Activated CD4-positive, alpha-beta memory T cell treated with anti-CD3 and anti-CD28 coated beads for 36 hours (primary cell): ENCODE data around the gene OSM. TPM values are rescaled to one million over a fixed set of nuclear protein-coding genes. Genes with fewer than 3 reads are reported as not detected.

Experiments used
- CTCF ChIA-PET: fragments of 350-600 bp; sonication (Branson Sonifier 250); formaldehyde crosslinking; loops from one replicate; lab custom pipeline; 2021; ENCODE audit warnings: antibody characterized with exemption, inconsistent platforms; lab: Charles Lee
- POLR2A ChIA-PET: fragments of 350-600 bp; sonication (Branson Sonifier 250); formaldehyde crosslinking; loops from one replicate; lab custom pipeline; 2021; ENCODE audit warnings: antibody characterized with exemption; lab: Charles Lee
- DNase-seq: peaks from one replicate; pipeline ENCODE4 v3.0.0-alpha.2; 2020
- H3K27ac Mint-ChIP-seq: one replicate; pipeline ENCODE4 v1.8.0; 2021; ENCODE audit warnings: mixed read lengths
- H3K27me3 Mint-ChIP-seq: one replicate; pipeline ENCODE4 v1.8.0; 2021; ENCODE audit warnings: mixed read lengths
- H3K36me3 Mint-ChIP-seq: one replicate; pipeline ENCODE4 v1.8.0; 2021; ENCODE audit warnings: mixed read lengths
- H3K4me1 Mint-ChIP-seq: one replicate; pipeline ENCODE4 v1.8.0; 2021; ENCODE audit warnings: low read depth, mixed read lengths
- H3K4me3 Mint-ChIP-seq: one replicate; pipeline ENCODE4 v1.8.0; 2021; ENCODE audit warnings: mild to moderate bottlenecking, mixed read lengths
- H3K9me3 Mint-ChIP-seq: one replicate; pipeline ENCODE4 v1.8.0; 2021; ENCODE audit warnings: mixed read lengths
- intact Hi-C: fragments of 100-400 bp; cut with micrococcal nuclease; formaldehyde crosslinking; loops from one replicate; pipeline ENCODE4 v1.15.1; 2023
- total RNA-seq, 2 experiments: library from RNA; stranded (reverse); gene quantifications; one replicate each; pipeline ENCODE4 v1.2.3, GENCODE V29; 2021

OSM gene
- total RNA-seq, 2 experiments from 2014 or later = 39.6 to 41.2 TPM

GRCh38 chr22:30244641-30245040 is 22.0 kb downstream of the OSM start:
- ChIA-PET POLR2A (interaction anchor here (1.1 to 1.8 kb wide), 3 partner anchors 59 to 76 kb away, joined by 3 to 9 read pairs (median 4); no protein-coding TSS in a partner anchor), CTCF (interaction anchor here (0.5 to 3.1 kb wide), 7 partner anchors 18 to 175 kb away, joined by 3 to 10 read pairs (median 7); no protein-coding TSS in a partner anchor)
- peak overlapping the region; percentile 90 for H3K4me3 Mint-ChIP-seq
- peaks cover 47% of the 10 kb centered on the region for H3K36me3 Mint-ChIP-seq
- no peaks in the 10 kb centered on the region for H3K9me3 Mint-ChIP-seq
- DNase-seq = no peak
- intact Hi-C loops = no loop called here
- peak overlapping the region; percentile 94 for H3K27ac Mint-ChIP-seq
- H3K4me1 Mint-ChIP-seq = peaks cover 70% of the 10 kb centered on the region
- H3K27me3 Mint-ChIP-seq = no peaks in the 10 kb centered on the region

GRCh38 chr22:30244066-30244465 is 22.6 kb downstream of the OSM start:
- DNase-seq = no peak
- H3K36me3 Mint-ChIP-seq = peaks cover 47% of the 10 kb centered on the region
- H3K27ac Mint-ChIP-seq = peak overlapping the region; percentile 94
- ChIA-PET POLR2A (interaction anchor here (1.0 to 1.8 kb wide), 4 partner anchors 20 to 84 kb away, joined by 3 to 9 read pairs (median 4); no protein-coding TSS in a partner anchor), CTCF (interaction anchor here (0.5 to 3.1 kb wide), 10 partner anchors 10 to 175 kb away, joined by 3 to 10 read pairs (median 4); no protein-coding TSS in a partner anchor)
- peak overlapping the region; percentile 90 for H3K4me3 Mint-ChIP-seq
- H3K4me1 Mint-ChIP-seq = peaks cover 67% of the 10 kb centered on the region
- intact Hi-C loops = no loop called here
- no peaks in the 10 kb centered on the region for H3K9me3 Mint-ChIP-seq
- H3K27me3 Mint-ChIP-seq = no peaks in the 10 kb centered on the region

GRCh38 chr22:30243661-30244060 is 23.0 kb downstream of the OSM start:
- H3K36me3 Mint-ChIP-seq = peaks cover 47% of the 10 kb centered on the region
- H3K27me3 Mint-ChIP-seq = no peaks in the 10 kb centered on the region

GRCh38 chr22:30241576-30242371 is 24.9 kb downstream of the OSM start:
- peaks cover 50% of the 10 kb centered on the region for H3K4me1 Mint-ChIP-seq
- CTCF ChIA-PET = interaction anchor here (1.0 to 1.1 kb wide), 2 partner anchors 63 to 134 kb away, joined by 3 read pairs; no protein-coding TSS in a partner anchor
- no peaks in the 10 kb centered on the region for H3K9me3 Mint-ChIP-seq

More at GRCh38 chr22:30243661-30244060, 23.0 kb downstream of the OSM start:
- intact Hi-C loops = no loop called here
- H3K4me3 Mint-ChIP-seq = peak overlapping the region; percentile 90
- H3K27ac Mint-ChIP-seq = peak overlapping the region; percentile 94
- peaks cover 68% of the 10 kb centered on the region for H3K4me1 Mint-ChIP-seq
- no peaks in the 10 kb centered on the region for H3K9me3 Mint-ChIP-seq
- ChIA-PET CTCF (interaction anchor here (0.6 to 3.1 kb wide), 9 partner anchors 11 to 135 kb away, joined by 3 to 10 read pairs (median 5); no protein-coding TSS in a partner anchor), POLR2A (interaction anchor here (1.0 to 1.8 kb wide), 4 partner anchors 20 to 84 kb away, joined by 3 to 9 read pairs (median 4); no protein-coding TSS in a partner anchor)
- peak; percentile 50 for DNase-seq

GRCh38 chr22:30240541-30241417 is 25.9 kb downstream of the OSM start:
- H3K36me3 Mint-ChIP-seq = peaks cover 43% of the 10 kb centered on the region
- peak overlapping the region; percentile 66 for H3K27ac Mint-ChIP-seq
- intact Hi-C loops = no loop called here
- no peaks in the 10 kb centered on the region for H3K9me3 Mint-ChIP-seq
- peaks cover 48% of the 10 kb centered on the region for H3K4me1 Mint-ChIP-seq
- ChIA-PET POLR2A (interaction anchor here (0.9 to 1.5 kb wide), 4 partner anchors 49 to 133 kb away, joined by 3 to 4 read pairs (median 4); no protein-coding TSS in a partner anchor), CTCF (interaction anchor here (0.7 kb wide), 1 partner anchor 47 kb away, joined by 5 read pairs; no protein-coding TSS in a partner anchor)
- H3K27me3 Mint-ChIP-seq = no peaks in the 10 kb centered on the region
- no peak for DNase-seq
- peak overlapping the region; percentile 53 for H3K4me3 Mint-ChIP-seq

More at GRCh38 chr22:30241576-30242371, 24.9 kb downstream of the OSM start:
- no peak for DNase-seq
- POLR2A ChIA-PET = interaction anchor here (1.5 kb wide), 1 partner anchor 50 kb away, joined by 4 read pairs; no protein-coding TSS in a partner anchor
- H3K36me3 Mint-ChIP-seq = peaks cover 47% of the 10 kb centered on the region
- H3K27ac Mint-ChIP-seq = peak overlapping the region; percentile 66
- peak overlapping the region; percentile 53 for H3K4me3 Mint-ChIP-seq
- H3K27me3 Mint-ChIP-seq = no peaks in the 10 kb centered on the region
- intact Hi-C loops = no loop called here

GRCh38 chr22:30239488-30240405 is 26.9 kb downstream of the OSM start:
- Mint-ChIP-seq H3K4me3 (no peak overlapping the region), H3K9me3 (no peaks in the 10 kb centered on the region), H3K27ac (peak overlapping the region; percentile 52), H3K4me1 (peaks cover 39% of the 10 kb centered on the region), H3K27me3 (no peaks in the 10 kb centered on the region), H3K36me3 (peaks cover 34% of the 10 kb centered on the region)
- ChIA-PET POLR2A (interaction anchor here (0.8 to 1.4 kb wide), 8 partner anchors 43 to 132 kb away, joined by 3 to 4 read pairs (median 3); no protein-coding TSS in a partner anchor), CTCF (no interaction called here)
- no peak for DNase-seq
- intact Hi-C loops = no loop called here

GRCh38 chr22:30238661-30239487 is 27.8 kb downstream of the OSM start:
- ChIA-PET CTCF (no interaction called here), POLR2A (interaction anchor here (0.8 to 1.4 kb wide), 8 partner anchors 43 to 125 kb away, joined by 3 to 4 read pairs (median 3); no protein-coding TSS in a partner anchor)
- Mint-ChIP-seq H3K4me1 (peaks cover 30% of the 10 kb centered on the region), H3K27ac (peak overlapping the region; percentile 23), H3K36me3 (peaks cover 25% of the 10 kb centered on the region), H3K9me3 (no peaks in the 10 kb centered on the region), H3K27me3 (no peaks in the 10 kb centered on the region), H3K4me3 (no peak overlapping the region)
- DNase-seq = no peak
- intact Hi-C loops = no loop called here

- H3K9me3 Mint-ChIP-seq = no peaks in the 10 kb centered on the region
- DNase-seq = no peak
- H3K27me3 Mint-ChIP-seq = no peaks in the 10 kb centered on the region
- no peak overlapping the region for H3K4me3 Mint-ChIP-seq
- peak overlapping the region; percentile 23 for H3K27ac Mint-ChIP-seq
- intact Hi-C loops = no loop called here
- H3K36me3 Mint-ChIP-seq = peaks cover 18% of the 10 kb centered on the region
- H3K4me1 Mint-ChIP-seq = peaks cover 24% of the 10 kb centered on the region
- ChIA-PET POLR2A (interaction anchor here (0.8 to 1.5 kb wide), 4 partner anchors 42 to 124 kb away, joined by 3 to 4 read pairs (median 3); no protein-coding TSS in a partner anchor), CTCF (interaction anchor here (0.8 to 1.7 kb wide), 2 partner anchors 50 to 152 kb away, joined by 3 to 4 read pairs; no protein-coding TSS in a partner anchor)
Observed at GRCh38 chr22:30238136-30238535, 28.5 kb downstream of the OSM start.

- H3K36me3 Mint-ChIP-seq = peaks cover 11% of the 10 kb centered on the region
- no peaks in the 10 kb centered on the region for H3K9me3 Mint-ChIP-seq
- no peaks in the 10 kb centered on the region for H3K27me3 Mint-ChIP-seq
- intact Hi-C loops = no loop called here
- no peak for DNase-seq
- no peak overlapping the region for H3K27ac Mint-ChIP-seq
- H3K4me3 Mint-ChIP-seq = no peak overlapping the region
- peaks cover 13% of the 10 kb centered on the region for H3K4me1 Mint-ChIP-seq
- ChIA-PET CTCF (interaction anchor here (1.1 to 1.7 kb wide), 2 partner anchors 51 to 77 kb away, joined by 3 to 4 read pairs; no protein-coding TSS in a partner anchor), POLR2A (interaction anchor here (1.5 kb wide), 1 partner anchor 40 kb away, joined by 4 read pairs; no protein-coding TSS in a partner anchor)
Observed at GRCh38 chr22:30236875-30237274, 29.8 kb downstream of the OSM start.
